Suprapubic skin (tissue), 3 donors: ENCODE results near the gene ITPRID1.

Experiments used
- CTCF ChIP-seq, 2 donors: fragments of 200-600 bp in 1 of 2; fragments of 450-650 bp in 1 of 2; sonication (generic) in 1 of 2; IDR thresholded peaks; one replicate each; pipeline ENCODE4 v1.5.1; 2016 to 2019; ENCODE audit warnings: antibody characterized with exemption in 2 of 2, mild to moderate bottlenecking in 1 of 2, moderate library complexity in 1 of 2
- EP300 ChIP-seq: sonication (generic); formaldehyde crosslinking; IDR thresholded peaks from one replicate; pipeline ENCODE4 v1.6.1; 2017; ENCODE audit warnings: antibody characterized with exemption
- POLR2A ChIP-seq, 2 donors: fragments of 450-650 bp; IDR thresholded peaks; one replicate each; pipeline ENCODE4 v1.6.1; 2017; ENCODE audit warnings: antibody characterized with exemption in 2 of 2, mild to moderate bottlenecking in 2 of 2, moderate library complexity in 2 of 2

GRCh38 chr7:31652063-31652326 lies 138.1 kb downstream of the ITPRID1 start:
- no peak for TF ChIP-seq CTCF (IDR thresholded peaks at IDR 0.05)
- no peak for TF ChIP-seq EP300
- TF ChIP-seq POLR2A (IDR thresholded peaks at IDR 0.05) = no peak
